Measurements from ENCODE around the gene LPIN2.
A peak's percentile ranks its signal among the peaks of the same experiment; 100 is the strongest.

LPIN2 gene

GRCh38 chr18:3002732-3003131 is 10.2 kb downstream of the LPIN2 start:
- no peak for TF ChIP-seq CTCF (IDR thresholded peaks at IDR 0.05; ENCODE audit: control insufficient read depth, extremely low read depth, insufficient read depth)
- no peak overlapping the region for H3K4me3 ChIP-seq (ENCODE audit: low read depth, low read length)
- no peak for DNase-seq (ENCODE audit: low read depth)

- TF ChIP-seq CTCF (IDR thresholded peaks at IDR 0.05; ENCODE audit: control insufficient read depth, extremely low read depth, insufficient read depth) = no peak
- peak; percentile 49 for DNase-seq (ENCODE audit: low read depth)
- H3K4me3 ChIP-seq (ENCODE audit: low read depth, low read length) = no peak overlapping the region
Observed at GRCh38 chr18:2998644-2999043, 14.3 kb downstream of the LPIN2 start.

GRCh38 chr18:2997846-2998564 is 14.9 kb downstream of the LPIN2 start:
- TF ChIP-seq CTCF (IDR thresholded peaks at IDR 0.05; ENCODE audit: control insufficient read depth, extremely low read depth, insufficient read depth) = no peak
- H3K4me3 ChIP-seq (ENCODE audit: low read depth, low read length) = no peak overlapping the region
- no peak for DNase-seq (ENCODE audit: low read depth)

GRCh38 chr18:2997429-2997828 is 15.5 kb downstream of the LPIN2 start:
- no peak for TF ChIP-seq CTCF (IDR thresholded peaks at IDR 0.05; ENCODE audit: control insufficient read depth, extremely low read depth, insufficient read depth)
- H3K4me3 ChIP-seq (ENCODE audit: low read depth, low read length) = no peak overlapping the region
- DNase-seq (ENCODE audit: low read depth) = no peak

DNA sequence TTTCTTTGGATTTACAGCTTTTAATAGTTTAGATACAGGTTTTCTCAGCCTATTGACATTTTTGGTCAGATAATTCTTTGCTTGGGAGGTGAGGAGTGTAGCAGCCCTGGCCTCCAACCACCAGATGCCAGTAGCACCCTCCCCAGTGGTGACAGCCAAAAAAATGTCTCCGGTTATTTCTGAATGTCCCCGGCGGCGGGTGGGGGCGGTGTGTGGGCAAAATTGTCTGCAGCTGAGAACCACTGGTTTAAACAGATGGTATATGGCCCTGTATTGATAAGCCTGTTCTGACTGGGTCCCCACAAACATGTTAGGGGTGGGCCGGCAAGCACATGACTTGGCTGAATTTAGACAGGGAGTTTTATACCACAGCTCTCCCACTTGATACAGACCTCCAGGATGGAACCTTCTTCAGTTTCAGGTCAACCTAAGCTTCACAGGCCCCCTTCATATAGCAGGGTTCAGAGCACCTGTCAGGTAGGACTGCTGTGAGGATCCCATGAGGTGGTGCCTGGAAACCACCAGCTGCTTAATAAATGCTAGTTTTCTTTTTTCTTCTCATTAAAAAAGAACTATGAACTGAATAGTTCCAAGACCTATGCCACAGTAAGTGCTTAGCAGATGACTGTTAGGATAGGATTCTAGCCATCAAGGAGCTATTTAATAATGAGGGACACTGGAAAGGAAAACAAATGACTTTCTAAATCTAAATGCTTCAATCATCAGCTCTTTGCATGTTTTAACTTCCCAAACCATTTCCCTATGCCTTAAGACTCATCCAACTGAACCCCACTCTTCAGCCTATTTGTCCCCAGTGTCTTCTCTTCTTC is 18.1 kb downstream of the LPIN2 start:
- no peak for DNase-seq (ENCODE audit: low read depth)
- TF ChIP-seq CTCF (IDR thresholded peaks at IDR 0.05; ENCODE audit: control insufficient read depth, extremely low read depth, insufficient read depth) = 0 out of 2 replicates have a peak, but pooled peaks have one; percentile 8
- H3K4me3 ChIP-seq (ENCODE audit: low read depth, low read length) = no peak overlapping the region

DNA sequence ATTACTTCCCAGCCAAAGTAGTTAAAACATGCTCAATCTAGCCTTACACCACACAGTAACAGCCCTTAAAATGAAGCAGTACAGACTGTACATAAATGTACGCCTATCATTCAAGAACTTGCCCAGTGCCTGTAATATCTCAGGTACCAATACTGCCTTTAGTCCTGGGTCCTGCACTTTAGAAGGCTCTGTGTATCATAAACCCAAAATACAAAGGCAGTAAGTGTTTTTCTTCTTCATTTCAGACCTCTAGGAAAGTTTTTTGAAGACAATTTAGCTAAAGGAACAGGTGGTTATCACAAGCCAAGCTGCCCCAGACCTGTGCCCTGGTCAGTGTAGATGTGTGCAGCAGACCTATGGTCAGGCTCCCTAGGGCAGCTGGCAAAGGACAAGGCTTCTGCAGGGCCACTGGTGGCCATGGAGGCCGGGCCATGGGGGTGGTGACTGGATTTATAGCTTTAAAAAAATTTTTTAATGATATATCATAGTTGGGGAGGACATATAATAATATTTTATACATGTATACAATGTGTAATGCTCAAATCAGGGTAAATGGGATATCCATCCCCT is 18.8 kb downstream of the LPIN2 start:
- no peak overlapping the region for H3K4me3 ChIP-seq (ENCODE audit: low read depth, low read length)
- no peak for TF ChIP-seq CTCF (IDR thresholded peaks at IDR 0.05; ENCODE audit: control insufficient read depth, extremely low read depth, insufficient read depth)
- no peak for DNase-seq (ENCODE audit: low read depth)

All from LNCaP clone FGC (cell line).